HepG2 (cell line): ENCODE measurements around the gene KCNQ1OT1. TPM values are rescaled to one million over a fixed set of nuclear protein-coding genes. Genes with fewer than 3 reads are reported as not detected.
A peak's percentile ranks its signal among the peaks of the same experiment; 100 is the strongest.

Experiments
- BHLHE40 ChIP-seq: IDR thresholded peaks from 2 replicates; pipeline ENCODE4 v1.6.1; 2011; ENCODE audit warnings: low read length, improper control_type of control experiment
- CBX5 ChIP-seq: sonication (generic); formaldehyde crosslinking; IDR thresholded peaks from 2 replicates; pipeline ENCODE4 v1.4.0; 2020; ENCODE audit warnings: missing genetic modification reagents, borderline replicate concordance
- CREM ChIP-seq, 2 experiments: sonication (generic) in 1 of 2; formaldehyde crosslinking in 1 of 2; IDR thresholded peaks; 2 replicates each; pipeline versions ENCODE4 v1.4.0 to v1.6.1; 2016 to 2020; ENCODE audit warnings: antibody characterized with exemption in 1 of 2, mild to moderate bottlenecking in 1 of 2, missing genetic modification reagents in 1 of 2
- GLI4 ChIP-seq: sonication (generic); formaldehyde crosslinking; IDR thresholded peaks from 2 replicates; pipeline ENCODE4 v1.5.1; 2020; ENCODE audit warnings: missing genetic modification reagents, mild to moderate bottlenecking, moderate library complexity, borderline replicate concordance
- HOXD1 ChIP-seq: sonication (generic); formaldehyde crosslinking; IDR thresholded peaks from 2 replicates; pipeline ENCODE4 v1.5.0; 2020; ENCODE audit warnings: missing genetic modification reagents
- JARID2 ChIP-seq: sonication (generic); formaldehyde crosslinking; IDR thresholded peaks from 2 replicates; pipeline ENCODE4 v1.8.1; 2023; ENCODE audit warnings: missing genetic modification reagents, inconsistent platforms; ENCODE audit not compliant: insufficient replicate concordance
- KDM6A ChIP-seq: IDR thresholded peaks from 2 replicates; pipeline ENCODE4 v1.6.1; 2016; ENCODE audit warnings: low read depth
- KLF13 ChIP-seq: sonication (generic); formaldehyde crosslinking; IDR thresholded peaks from 2 replicates; pipeline ENCODE4 v1.4.0; 2020; ENCODE audit warnings: mild to moderate bottlenecking, missing genetic modification reagents
- KLF9 ChIP-seq: IDR thresholded peaks from 2 replicates; pipeline ENCODE4 v1.6.1; 2016; ENCODE audit warnings: low read depth
- MXI1 ChIP-seq: IDR thresholded peaks from 3 replicates; pipeline ENCODE4 v1.6.1; 2012; ENCODE audit warnings: low read depth, low read length, inconsistent platforms, borderline replicate concordance
- PTBP1 ChIP-seq: fragments of 200-400 bp; formaldehyde crosslinking; IDR thresholded peaks from 2 replicates; pipeline ENCODE4 v1.6.1; 2018; ENCODE audit warnings: low read length, low read depth; ENCODE audit not compliant: poor library complexity, severe bottlenecking
- RELA ChIP-seq: sonication (generic); formaldehyde crosslinking; IDR thresholded peaks from 2 replicates; pipeline ENCODE4 v1.4.0; 2020; ENCODE audit warnings: missing genetic modification reagents
- RXRA ChIP-seq: sonication (generic); formaldehyde crosslinking; IDR thresholded peaks from 2 replicates; pipeline ENCODE4 v1.5.1; 2020; ENCODE audit warnings: missing genetic modification reagents
- SIX4 ChIP-seq: sonication (generic); formaldehyde crosslinking; IDR thresholded peaks from 2 replicates; pipeline ENCODE4 v1.4.0; 2020; ENCODE audit warnings: missing genetic modification reagents
- ZNF207 ChIP-seq: fragments of 450-650 bp; IDR thresholded peaks from 2 replicates; pipeline ENCODE4 v1.6.1; 2016; ENCODE audit warnings: antibody characterized with exemption, borderline replicate concordance
- ZNF878 ChIP-seq: sonication (generic); formaldehyde crosslinking; IDR thresholded peaks from 2 replicates; pipeline ENCODE4 v1.8.1; 2023; ENCODE audit warnings: mild to moderate bottlenecking, missing genetic modification reagents, moderate library complexity
- polyA plus RNA-seq, 8 experiments: library from polyadenylated mRNA; depleted of rRNA in 3 of 8; stranded (reverse) in 7 of 8; unstranded in 1 of 8; fragments of >200 nt; fragmentation: Illumina TruSeq in 4 of 8; extraction: Trizol in 4 of 8; gene quantifications; 2 replicates each; pipeline versions ENCODE4 v1.2.1 to v1.2.3, GENCODE V29; 2011 to 2016; ENCODE audit warnings: low read depth in 4 of 8, missing spikeins in 1 of 8, mixed read lengths in 1 of 8; ENCODE audit not compliant: insufficient read depth in 1 of 8
- total RNA-seq, 5 experiments: library from RNA; depleted of rRNA; stranded (reverse); fragments of >200 nt; fragmentation: Illumina TruSeq; extraction: Trizol; gene quantifications; 2 replicates each; pipeline ENCODE4 v1.2.3, GENCODE V29; 2016; ENCODE audit warnings: low read depth in 1 of 5
- TF ChIP-seq, protein P1 (sequence below): sonication (generic); formaldehyde crosslinking; IDR thresholded peaks from 2 replicates; pipeline ENCODE4 v1.4.0; 2020; ENCODE audit warnings: missing genetic modification reagents
- TF ChIP-seq, protein P2 (sequence below): sonication (generic); formaldehyde crosslinking; IDR thresholded peaks from 2 replicates; pipeline ENCODE4 v1.5.0; 2020; ENCODE audit warnings: mild to moderate bottlenecking, missing genetic modification reagents
- TF ChIP-seq, protein P3 (sequence below): sonication (generic); formaldehyde crosslinking; IDR thresholded peaks from 2 replicates; pipeline ENCODE4 v1.8.0; 2023; ENCODE audit warnings: mild to moderate bottlenecking, missing genetic modification reagents
- TF ChIP-seq, protein P4 (sequence below): sonication (generic); formaldehyde crosslinking; IDR thresholded peaks from 2 replicates; pipeline ENCODE4 v1.5.0; 2020; ENCODE audit warnings: mild to moderate bottlenecking, missing genetic modification reagents
- TF ChIP-seq, protein P5 (sequence below): sonication (generic); formaldehyde crosslinking; conservative IDR thresholded peaks from 2 replicates; pipeline ENCODE4 v1.8.0; 2022; ENCODE audit warnings: mild to moderate bottlenecking, moderate library complexity, missing genetic modification reagents

The KCNQ1OT1 gene
- total and polyA plus RNA-seq, 2 of the 13 experiments (the other 11 are each of a cell fraction or from before 2014, with no cell fraction given), result 1.3 to 18.9 TPM

DNA sequence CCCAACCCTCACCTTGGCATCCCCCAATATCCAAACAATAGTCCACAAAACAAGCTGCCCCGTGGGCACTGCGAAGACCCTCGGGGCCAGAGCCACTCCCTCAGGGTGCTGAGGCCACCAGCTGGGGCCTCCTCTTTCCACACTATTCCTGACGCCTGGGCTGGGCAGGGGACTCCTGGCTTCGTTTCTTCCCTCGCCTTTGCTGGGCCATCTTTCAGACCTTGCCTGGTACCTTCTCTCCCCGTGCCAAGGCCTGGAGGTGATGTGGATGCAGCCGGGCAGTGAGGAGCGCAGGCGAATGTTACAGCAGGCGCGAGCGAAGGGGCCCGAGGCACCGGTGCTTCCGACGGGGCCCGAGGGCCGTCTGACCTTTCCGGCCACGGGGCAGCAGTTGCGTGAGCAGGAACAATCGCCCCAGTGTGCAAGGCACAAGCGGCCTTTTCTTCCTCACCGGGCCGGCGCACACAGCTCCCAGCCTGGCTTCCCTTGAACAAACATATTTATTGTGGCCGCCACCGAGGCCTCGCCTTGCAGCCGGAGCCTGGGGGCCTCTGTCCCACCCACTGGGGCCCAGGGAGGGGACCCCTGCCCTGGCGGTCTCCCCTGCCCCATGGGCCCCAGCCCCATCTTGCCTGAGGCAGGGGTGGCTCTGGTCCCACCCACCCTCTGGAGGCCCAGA lies 32.6 kb upstream of the KCNQ1OT1 start (continued):
- TF ChIP-seq KDM6A (CRISPR knock-in tag) (peak; percentile 73), BHLHE40 (no peak), JARID2 (CRISPR knock-in tag) (no peak), MXI1 (0 out of 3 replicates have a peak, but pooled peaks have one; percentile 32), KLF9 (no peak), ZNF207 (no peak), CBX5 (CRISPR knock-in tag) (peak; percentile 86; the same call in 1 of the 2 replicates), RELA (CRISPR knock-in tag) (no peak), PTBP1 (peak; percentile 25), SIX4 (CRISPR knock-in tag) (peak; percentile 66; the same call in 1 of the 2 replicates), KLF13 (CRISPR knock-in tag) (no peak), HOXD1 (CRISPR knock-in tag) (peak; percentile 93), RXRA (CRISPR knock-in tag) (peak; percentile 96), ZNF878 (CRISPR knock-in tag) (no peak), CREM (IDR thresholded peaks at IDR 0.05) (peak; percentile 56; the same call in 1 of the 2 replicates), CREM (CRISPR knock-in tag; IDR thresholded peaks at IDR 0.05) (no peak), GLI4 (CRISPR knock-in tag) (no peak; the same call in 1 of the 2 replicates)
- TF ChIP-seq, protein P1, sequence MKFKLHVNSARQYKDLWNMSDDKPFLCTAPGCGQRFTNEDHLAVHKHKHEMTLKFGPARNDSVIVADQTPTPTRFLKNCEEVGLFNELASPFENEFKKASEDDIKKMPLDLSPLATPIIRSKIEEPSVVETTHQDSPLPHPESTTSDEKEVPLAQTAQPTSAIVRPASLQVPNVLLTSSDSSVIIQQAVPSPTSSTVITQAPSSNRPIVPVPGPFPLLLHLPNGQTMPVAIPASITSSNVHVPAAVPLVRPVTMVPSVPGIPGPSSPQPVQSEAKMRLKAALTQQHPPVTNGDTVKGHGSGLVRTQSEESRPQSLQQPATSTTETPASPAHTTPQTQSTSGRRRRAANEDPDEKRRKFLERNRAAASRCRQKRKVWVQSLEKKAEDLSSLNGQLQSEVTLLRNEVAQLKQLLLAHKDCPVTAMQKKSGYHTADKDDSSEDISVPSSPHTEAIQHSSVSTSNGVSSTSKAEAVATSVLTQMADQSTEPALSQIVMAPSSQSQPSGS (CRISPR knock-in tag), result peak; percentile 80; the same call in 1 of the 2 replicates
- TF ChIP-seq, protein P2, sequence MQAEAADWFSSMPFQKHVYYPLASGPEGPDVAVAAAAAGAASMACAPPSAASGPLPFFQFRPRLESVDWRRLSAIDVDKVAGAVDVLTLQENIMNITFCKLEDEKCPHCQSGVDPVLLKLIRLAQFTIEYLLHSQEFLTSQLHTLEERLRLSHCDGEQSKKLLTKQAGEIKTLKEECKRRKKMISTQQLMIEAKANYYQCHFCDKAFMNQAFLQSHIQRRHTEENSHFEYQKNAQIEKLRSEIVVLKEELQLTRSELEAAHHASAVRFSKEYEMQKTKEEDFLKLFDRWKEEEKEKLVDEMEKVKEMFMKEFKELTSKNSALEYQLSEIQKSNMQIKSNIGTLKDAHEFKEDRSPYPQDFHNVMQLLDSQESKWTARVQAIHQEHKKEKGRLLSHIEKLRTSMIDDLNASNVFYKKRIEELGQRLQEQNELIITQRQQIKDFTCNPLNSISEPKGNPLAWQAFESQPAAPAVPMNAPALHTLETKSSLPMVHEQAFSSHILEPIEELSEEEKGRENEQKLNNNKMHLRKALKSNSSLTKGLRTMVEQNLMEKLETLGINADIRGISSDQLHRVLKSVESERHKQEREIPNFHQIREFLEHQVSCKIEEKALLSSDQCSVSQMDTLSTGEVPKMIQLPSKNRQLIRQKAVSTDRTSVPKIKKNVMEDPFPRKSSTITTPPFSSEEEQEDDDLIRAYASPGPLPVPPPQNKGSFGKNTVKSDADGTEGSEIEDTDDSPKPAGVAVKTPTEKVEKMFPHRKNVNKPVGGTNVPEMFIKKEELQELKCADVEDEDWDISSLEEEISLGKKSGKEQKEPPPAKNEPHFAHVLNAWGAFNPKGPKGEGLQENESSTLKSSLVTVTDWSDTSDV (CRISPR knock-in tag), result no peak
- TF ChIP-seq, protein P3, sequence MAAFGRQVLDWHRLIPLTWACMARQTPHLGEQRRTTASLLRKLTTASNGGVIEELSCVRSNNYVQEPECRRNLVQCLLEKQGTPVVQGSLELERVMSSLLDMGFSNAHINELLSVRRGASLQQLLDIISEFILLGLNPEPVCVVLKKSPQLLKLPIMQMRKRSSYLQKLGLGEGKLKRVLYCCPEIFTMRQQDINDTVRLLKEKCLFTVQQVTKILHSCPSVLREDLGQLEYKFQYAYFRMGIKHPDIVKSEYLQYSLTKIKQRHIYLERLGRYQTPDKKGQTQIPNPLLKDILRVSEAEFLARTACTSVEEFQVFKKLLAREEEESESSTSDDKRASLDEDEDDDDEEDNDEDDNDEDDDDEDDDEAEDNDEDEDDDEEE (CRISPR knock-in tag), result peak; percentile 72; the same call in 1 of the 2 replicates
- TF ChIP-seq, protein P4, sequence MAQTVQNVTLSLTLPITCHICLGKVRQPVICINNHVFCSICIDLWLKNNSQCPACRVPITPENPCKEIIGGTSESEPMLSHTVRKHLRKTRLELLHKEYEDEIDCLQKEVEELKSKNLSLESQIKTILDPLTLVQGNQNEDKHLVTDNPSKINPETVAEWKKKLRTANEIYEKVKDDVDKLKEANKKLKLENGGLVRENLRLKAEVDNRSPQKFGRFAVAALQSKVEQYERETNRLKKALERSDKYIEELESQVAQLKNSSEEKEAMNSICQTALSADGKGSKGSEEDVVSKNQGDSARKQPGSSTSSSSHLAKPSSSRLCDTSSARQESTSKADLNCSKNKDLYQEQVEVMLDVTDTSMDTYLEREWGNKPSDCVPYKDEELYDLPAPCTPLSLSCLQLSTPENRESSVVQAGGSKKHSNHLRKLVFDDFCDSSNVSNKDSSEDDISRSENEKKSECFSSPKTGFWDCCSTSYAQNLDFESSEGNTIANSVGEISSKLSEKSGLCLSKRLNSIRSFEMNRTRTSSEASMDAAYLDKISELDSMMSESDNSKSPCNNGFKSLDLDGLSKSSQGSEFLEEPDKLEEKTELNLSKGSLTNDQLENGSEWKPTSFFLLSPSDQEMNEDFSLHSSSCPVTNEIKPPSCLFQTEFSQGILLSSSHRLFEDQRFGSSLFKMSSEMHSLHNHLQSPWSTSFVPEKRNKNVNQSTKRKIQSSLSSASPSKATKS, result no peak; the same call in 1 of the 2 replicates
- TF ChIP-seq, protein P5, sequence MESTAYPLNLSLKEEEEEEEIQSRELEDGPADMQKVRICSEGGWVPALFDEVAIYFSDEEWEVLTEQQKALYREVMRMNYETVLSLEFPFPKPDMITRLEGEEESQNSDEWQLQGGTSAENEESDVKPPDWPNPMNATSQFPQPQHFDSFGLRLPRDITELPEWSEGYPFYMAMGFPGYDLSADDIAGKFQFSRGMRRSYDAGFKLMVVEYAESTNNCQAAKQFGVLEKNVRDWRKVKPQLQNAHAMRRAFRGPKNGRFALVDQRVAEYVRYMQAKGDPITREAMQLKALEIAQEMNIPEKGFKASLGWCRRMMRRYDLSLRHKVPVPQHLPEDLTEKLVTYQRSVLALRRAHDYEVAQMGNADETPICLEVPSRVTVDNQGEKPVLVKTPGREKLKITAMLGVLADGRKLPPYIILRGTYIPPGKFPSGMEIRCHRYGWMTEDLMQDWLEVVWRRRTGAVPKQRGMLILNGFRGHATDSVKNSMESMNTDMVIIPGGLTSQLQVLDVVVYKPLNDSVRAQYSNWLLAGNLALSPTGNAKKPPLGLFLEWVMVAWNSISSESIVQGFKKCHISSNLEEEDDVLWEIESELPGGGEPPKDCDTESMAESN (CRISPR knock-in tag), result peak; percentile 62
